Measurements from ENCODE around the gene CEMIP. TPM values are rescaled to one million over a fixed set of nuclear protein-coding genes. Genes with fewer than 3 reads are reported as not detected.

CEMIP gene
- polyA plus RNA-seq, 1 of the 3 experiments (the other 2 are of a cell fraction) = 27.8 TPM

DNA sequence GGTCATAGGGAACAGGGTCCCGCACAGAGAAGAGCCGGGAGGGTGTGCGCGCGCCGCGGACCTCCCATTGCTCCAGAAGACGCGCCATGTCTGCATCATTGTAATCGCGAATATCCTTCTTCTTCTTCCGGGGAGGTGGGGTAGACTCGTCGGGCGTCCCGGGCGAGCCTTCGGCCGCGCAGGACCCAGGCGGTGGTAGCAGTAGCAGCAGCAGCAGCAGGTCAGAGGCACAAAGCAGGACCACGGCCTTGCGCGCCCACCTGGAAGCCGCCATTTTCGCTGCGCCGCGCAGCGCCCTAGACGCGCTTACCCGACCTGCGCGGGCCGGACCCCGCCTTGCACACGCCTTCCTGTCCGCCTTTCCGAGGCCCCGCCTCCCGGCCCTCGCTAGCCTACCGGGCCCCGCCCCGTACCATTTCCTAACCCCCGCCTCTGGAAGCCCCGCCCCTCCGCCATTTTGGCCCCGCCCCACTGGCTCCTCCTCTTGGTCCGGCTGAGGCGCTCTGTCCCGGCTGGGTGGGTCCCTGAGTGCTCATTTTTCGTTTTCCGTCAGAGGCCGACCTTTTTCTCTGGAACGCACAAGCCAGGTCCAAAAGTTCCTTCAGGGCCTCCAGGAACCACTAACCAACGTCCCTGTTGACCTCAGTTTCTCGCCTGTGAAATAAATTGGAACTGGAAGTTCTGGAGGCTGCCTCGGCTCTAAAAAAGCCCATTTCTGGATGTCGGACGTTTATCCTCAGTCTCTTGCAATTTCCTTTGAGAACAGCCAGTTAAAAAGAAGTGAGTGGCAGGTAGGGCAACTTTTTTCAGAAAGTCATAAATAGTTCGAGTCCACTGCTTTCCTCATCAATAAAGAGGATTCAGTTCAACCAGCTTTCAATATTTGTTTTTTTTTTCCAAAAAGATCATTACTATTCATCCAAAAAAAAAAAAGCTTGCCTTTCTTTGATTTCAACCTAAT is 210.6 kb downstream of the CEMIP start, which contains the start of gene MESD:
TSS of gene MESD (minus strand) at position 302 of the 961 bp plus-strand sequence. CDS start at position 274, 28 bp downstream.
- DNase-seq = peak; percentile 99
- Histone ChIP-seq H3K9me2 (no peaks in the 10 kb centered on the region), H3K79me2 (ENCODE audit: insufficient read depth) (peaks cover 47% of the 10 kb centered on the region), H4K20me1 (ENCODE audit: insufficient read depth) (peaks cover 10% of the 10 kb centered on the region), H3K27ac (ENCODE audit: low read depth in 2 of 2, low read length in 1 of 2) (peak within 1 kb of the TSS; percentile 75 to 77), H3K9ac (peak within 1 kb of the TSS; percentile 78), H3K27me3 (ENCODE audit: insufficient read depth) (no peaks in the 10 kb centered on the region), H3F3A (replicated peaks; ENCODE audit: insufficient read depth) (no peaks in the 10 kb centered on the region), H3K4me3 (ENCODE audit: low read depth in 2 of 2, low read length in 1 of 2) (peak within 1 kb of the TSS; percentile 61 to 96), H3K36me3 (replicated peaks in 1 of 2; ENCODE audit: control insufficient read depth in 1 of 2, insufficient read depth in 2 of 2, low read length in 1 of 2) (no peaks in the 10 kb centered on the region), H2AFZ (ENCODE audit: low read depth) (peak within 1 kb of the TSS; percentile 96), H3K9me3 (no peaks in the 10 kb centered on the region), H3K4me1 (ENCODE audit: control insufficient read depth in 1 of 2, insufficient read depth in 2 of 2, low read depth in 1 of 2, low read length in 1 of 2) (peaks cover 0 to 12% of the 10 kb centered on the region in 2 experiments; a peak in 2 of 4 replicates), H3K4me2 (peak within 1 kb of the TSS; percentile 95)
- ChIA-PET POLR2A (interaction anchor here (1.4 to 1.6 kb wide), 2 partner anchors 11 to 12 kb away, joined by 3 to 8 read pairs; partner anchors contain the start of gene TLNRD1), CTCF (interaction anchor here (0.6 to 9.0 kb wide), 6 partner anchors 13 to 1609 kb away, joined by 3 to 52 read pairs (median 4); partner anchors contain the start of gene CEMIP)
- WGBS (ENCODE audit: low lambda C conversion rate) = 4% methylated on average over 27 of the region's 63 CpGs
- TF ChIP-seq MXI1 (IDR thresholded peaks at IDR 0.05; ENCODE audit: low read depth, low read length) = peak; percentile 61; the same call in 1 of the 2 replicates
- TF ChIP-seq TAF1 (IDR thresholded peaks at IDR 0.05; ENCODE audit: borderline replicate concordance, low read depth, low read length) = peak; percentile 91
- TF ChIP-seq RAD21 (IDR thresholded peaks at IDR 0.05; ENCODE audit: low read length) = no peak
- peak; percentile 92 for TF ChIP-seq YY1 (IDR thresholded peaks at IDR 0.05; ENCODE audit: low read depth)
- TF ChIP-seq, protein P1, sequence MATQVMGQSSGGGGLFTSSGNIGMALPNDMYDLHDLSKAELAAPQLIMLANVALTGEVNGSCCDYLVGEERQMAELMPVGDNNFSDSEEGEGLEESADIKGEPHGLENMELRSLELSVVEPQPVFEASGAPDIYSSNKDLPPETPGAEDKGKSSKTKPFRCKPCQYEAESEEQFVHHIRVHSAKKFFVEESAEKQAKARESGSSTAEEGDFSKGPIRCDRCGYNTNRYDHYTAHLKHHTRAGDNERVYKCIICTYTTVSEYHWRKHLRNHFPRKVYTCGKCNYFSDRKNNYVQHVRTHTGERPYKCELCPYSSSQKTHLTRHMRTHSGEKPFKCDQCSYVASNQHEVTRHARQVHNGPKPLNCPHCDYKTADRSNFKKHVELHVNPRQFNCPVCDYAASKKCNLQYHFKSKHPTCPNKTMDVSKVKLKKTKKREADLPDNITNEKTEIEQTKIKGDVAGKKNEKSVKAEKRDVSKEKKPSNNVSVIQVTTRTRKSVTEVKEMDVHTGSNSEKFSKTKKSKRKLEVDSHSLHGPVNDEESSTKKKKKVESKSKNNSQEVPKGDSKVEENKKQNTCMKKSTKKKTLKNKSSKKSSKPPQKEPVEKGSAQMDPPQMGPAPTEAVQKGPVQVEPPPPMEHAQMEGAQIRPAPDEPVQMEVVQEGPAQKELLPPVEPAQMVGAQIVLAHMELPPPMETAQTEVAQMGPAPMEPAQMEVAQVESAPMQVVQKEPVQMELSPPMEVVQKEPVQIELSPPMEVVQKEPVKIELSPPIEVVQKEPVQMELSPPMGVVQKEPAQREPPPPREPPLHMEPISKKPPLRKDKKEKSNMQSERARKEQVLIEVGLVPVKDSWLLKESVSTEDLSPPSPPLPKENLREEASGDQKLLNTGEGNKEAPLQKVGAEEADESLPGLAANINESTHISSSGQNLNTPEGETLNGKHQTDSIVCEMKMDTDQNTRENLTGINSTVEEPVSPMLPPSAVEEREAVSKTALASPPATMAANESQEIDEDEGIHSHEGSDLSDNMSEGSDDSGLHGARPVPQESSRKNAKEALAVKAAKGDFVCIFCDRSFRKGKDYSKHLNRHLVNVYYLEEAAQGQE (IDR thresholded peaks at IDR 0.05; ENCODE audit: low read depth, low read length) = no peak
- peak; percentile 74; the same call in 1 of the 2 replicates for TF ChIP-seq SIN3A (IDR thresholded peaks at IDR 0.05; ENCODE audit: borderline replicate concordance, low read depth, low read length)
- peak; percentile 95 for TF ChIP-seq POLR2AphosphoS5 (IDR thresholded peaks at IDR 0.05; ENCODE audit: low read depth, low read length)
- TF ChIP-seq NFIC (IDR thresholded peaks at IDR 0.05; ENCODE audit: borderline replicate concordance) = no peak
- 0 out of 2 replicates have a peak, but pooled peaks have one; percentile 12 for TF ChIP-seq ELF1 (IDR thresholded peaks at IDR 0.05)
- TF ChIP-seq NRF1 (IDR thresholded peaks at IDR 0.05; ENCODE audit: low read depth, low read length) = peak; percentile 84

DNA sequence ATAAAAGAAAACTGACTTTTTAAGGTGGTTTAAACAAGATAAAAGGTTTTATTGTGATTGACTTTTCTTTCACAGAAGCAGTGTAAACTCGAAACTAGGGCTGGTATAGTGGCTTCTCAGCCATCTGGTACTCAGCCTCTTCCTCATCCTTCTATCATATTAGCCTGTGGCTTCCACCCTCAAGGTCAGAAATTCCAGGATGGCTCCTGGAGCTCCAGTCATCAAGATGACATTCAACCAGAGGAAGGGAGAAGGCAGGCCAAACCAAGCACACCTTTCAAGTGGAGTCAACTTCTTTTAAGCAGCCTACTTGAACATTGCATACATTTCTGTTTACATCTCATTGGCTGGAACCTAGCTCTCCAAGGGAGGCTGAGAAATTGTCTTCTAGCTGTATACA is 211.8 kb downstream of the CEMIP start:
- ChIA-PET CTCF (interaction anchor here (0.6 to 1.7 kb wide), 6 partner anchors 14 to 1610 kb away, joined by 3 to 6 read pairs (median 4); no protein-coding TSS in a partner anchor), POLR2A (interaction anchor here (1.4 to 1.6 kb wide), 2 partner anchors 10 to 11 kb away, joined by 3 to 8 read pairs; partner anchors contain the start of gene TLNRD1)
- 55% methylated on average over 1 of the region's 1 CpG for whole genome bisulfite sequencing (ENCODE audit: low lambda C conversion rate)
- no peaks in the 10 kb centered on the region for H3K9me3 ChIP-seq
- H3K9ac ChIP-seq = no peak overlapping the region
- peaks cover 36% of the 10 kb centered on the region for H3K79me2 ChIP-seq (ENCODE audit: insufficient read depth)
- no peaks in the 10 kb centered on the region for H3K36me3 ChIP-seq (replicated peaks in 1 of 2; ENCODE audit: control insufficient read depth in 1 of 2, insufficient read depth in 2 of 2, low read length in 1 of 2)
- DNase-seq = no peak
- no peaks in the 10 kb centered on the region for H3K9me2 ChIP-seq
- H3K27me3 ChIP-seq (ENCODE audit: insufficient read depth) = no peaks in the 10 kb centered on the region
- no peak overlapping the region; the same call in 1 of the 2 replicates for H2AFZ ChIP-seq (ENCODE audit: low read depth)
- H3K4me2 ChIP-seq = no peak overlapping the region
- no peak overlapping the region for H3K4me3 ChIP-seq (ENCODE audit: low read depth in 2 of 2, low read length in 1 of 2)
- 0 out of 2 replicates have a peak, but pooled peaks cover 3% of the 10 kb centered on the region for H4K20me1 ChIP-seq (ENCODE audit: insufficient read depth)
- H3K4me1 ChIP-seq (ENCODE audit: control insufficient read depth in 1 of 2, insufficient read depth in 2 of 2, low read depth in 1 of 2, low read length in 1 of 2) = peaks cover 0 to 11% of the 10 kb centered on the region in 2 experiments; a peak in 2 of 4 replicates
- no peaks in the 10 kb centered on the region for H3F3A ChIP-seq (replicated peaks; ENCODE audit: insufficient read depth)
- no peak overlapping the region for H3K27ac ChIP-seq (ENCODE audit: low read depth in 2 of 2, low read length in 1 of 2)
- TF ChIP-seq EP300 (IDR thresholded peaks at IDR 0.05; ENCODE audit: borderline replicate concordance in 1 of 2, low read depth in 1 of 2, low read length in 1 of 2) = no peak
- no peak for TF ChIP-seq SIN3A (IDR thresholded peaks at IDR 0.05; ENCODE audit: borderline replicate concordance, low read depth, low read length)
- no peak for TF ChIP-seq RXRA (IDR thresholded peaks at IDR 0.05; ENCODE audit: borderline replicate concordance, low read depth)
- TF ChIP-seq, protein P2, sequence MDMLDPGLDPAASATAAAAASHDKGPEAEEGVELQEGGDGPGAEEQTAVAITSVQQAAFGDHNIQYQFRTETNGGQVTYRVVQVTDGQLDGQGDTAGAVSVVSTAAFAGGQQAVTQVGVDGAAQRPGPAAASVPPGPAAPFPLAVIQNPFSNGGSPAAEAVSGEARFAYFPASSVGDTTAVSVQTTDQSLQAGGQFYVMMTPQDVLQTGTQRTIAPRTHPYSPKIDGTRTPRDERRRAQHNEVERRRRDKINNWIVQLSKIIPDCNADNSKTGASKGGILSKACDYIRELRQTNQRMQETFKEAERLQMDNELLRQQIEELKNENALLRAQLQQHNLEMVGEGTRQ (IDR thresholded peaks at IDR 0.05; ENCODE audit: borderline replicate concordance, low read depth, low read length) = no peak
- TF ChIP-seq, protein P3, sequence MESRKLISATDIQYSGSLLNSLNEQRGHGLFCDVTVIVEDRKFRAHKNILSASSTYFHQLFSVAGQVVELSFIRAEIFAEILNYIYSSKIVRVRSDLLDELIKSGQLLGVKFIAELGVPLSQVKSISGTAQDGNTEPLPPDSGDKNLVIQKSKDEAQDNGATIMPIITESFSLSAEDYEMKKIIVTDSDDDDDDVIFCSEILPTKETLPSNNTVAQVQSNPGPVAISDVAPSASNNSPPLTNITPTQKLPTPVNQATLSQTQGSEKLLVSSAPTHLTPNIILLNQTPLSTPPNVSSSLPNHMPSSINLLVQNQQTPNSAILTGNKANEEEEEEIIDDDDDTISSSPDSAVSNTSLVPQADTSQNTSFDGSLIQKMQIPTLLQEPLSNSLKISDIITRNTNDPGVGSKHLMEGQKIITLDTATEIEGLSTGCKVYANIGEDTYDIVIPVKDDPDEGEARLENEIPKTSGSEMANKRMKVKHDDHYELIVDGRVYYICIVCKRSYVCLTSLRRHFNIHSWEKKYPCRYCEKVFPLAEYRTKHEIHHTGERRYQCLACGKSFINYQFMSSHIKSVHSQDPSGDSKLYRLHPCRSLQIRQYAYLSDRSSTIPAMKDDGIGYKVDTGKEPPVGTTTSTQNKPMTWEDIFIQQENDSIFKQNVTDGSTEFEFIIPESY (IDR thresholded peaks at IDR 0.05; ENCODE audit: borderline replicate concordance, low read depth) = no peak
- TF ChIP-seq, protein P4, sequence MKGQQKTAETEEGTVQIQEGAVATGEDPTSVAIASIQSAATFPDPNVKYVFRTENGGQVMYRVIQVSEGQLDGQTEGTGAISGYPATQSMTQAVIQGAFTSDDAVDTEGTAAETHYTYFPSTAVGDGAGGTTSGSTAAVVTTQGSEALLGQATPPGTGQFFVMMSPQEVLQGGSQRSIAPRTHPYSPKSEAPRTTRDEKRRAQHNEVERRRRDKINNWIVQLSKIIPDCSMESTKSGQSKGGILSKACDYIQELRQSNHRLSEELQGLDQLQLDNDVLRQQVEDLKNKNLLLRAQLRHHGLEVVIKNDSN (IDR thresholded peaks at IDR 0.05; ENCODE audit: borderline replicate concordance, low read depth) = no peak
- no peak for TF ChIP-seq RCOR1 (IDR thresholded peaks at IDR 0.05; ENCODE audit: low read length)
